Fibroblast of skin of right biceps (primary cell): ENCODE results near the gene ARHGEF12.
A peak's percentile ranks its signal among the peaks of the same experiment; 100 is the strongest.

Source experiments
- DNase-seq: peaks from one replicate; pipeline ENCODE4 v3.0.0-alpha.2; 2013

The ARHGEF12 gene

DNA sequence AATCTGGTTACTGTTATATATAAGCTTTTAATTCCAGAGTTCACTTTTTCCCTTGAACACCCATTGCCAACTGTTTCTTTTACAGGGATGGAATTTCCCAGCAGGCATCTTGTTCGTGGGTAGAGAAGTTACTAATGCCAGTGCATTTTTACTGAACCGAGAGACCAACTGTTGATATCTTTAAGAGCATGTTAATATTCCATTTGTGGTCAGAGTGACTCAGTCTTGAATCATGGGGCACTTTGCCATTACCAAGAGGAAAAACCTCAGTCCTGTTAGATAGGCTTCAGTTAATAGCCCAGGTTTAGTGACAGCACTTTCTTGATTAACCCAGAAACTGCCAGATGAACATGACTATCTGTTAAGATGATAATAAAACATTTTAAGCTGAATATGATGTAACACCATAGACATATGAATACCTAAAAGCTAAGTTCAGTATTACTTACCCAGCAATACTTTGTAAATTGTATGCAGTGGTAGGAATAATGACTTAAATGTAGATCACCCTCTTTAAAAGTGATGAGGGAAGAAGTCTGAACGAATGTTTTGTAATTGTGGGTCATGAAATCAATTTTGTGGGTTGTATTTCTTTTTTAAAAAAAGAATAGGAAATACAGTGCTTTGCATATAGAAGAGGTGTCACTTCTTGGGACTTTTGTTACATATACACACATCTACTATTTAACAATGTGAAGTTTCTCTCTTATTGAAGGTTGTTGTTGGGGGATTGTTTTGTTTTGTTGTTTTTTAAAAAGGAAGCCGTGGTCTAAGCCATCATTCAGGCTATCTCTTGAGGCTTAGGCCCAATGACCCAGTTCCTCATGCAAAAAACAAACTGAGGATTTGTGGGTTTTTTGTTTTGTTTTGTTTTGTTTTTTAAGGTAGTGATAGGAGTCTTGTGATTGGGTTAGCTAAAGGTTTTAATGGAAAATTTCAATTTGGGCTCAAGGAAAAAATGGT, 96.1 kb downstream of the ARHGEF12 start:
- peak; percentile 99 for DNase-seq

DNA sequence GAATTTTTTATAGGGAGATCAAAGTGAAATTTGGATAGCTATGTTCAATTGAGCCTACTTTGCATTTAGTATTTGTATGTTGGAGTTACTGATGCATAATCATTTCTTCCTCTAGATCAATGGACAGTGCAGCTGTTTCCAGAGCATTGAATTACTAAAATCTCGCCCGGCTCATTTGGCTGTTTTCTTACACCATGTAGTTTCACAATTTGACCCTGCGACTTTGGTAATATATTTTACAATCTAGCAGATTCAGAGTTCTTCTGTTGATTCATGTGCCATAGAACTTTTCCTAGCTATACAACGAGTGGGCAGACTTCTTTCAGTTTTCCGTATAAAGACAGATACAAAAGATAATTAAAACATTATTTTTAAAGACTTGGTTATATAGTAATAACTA, 105.4 kb downstream of the ARHGEF12 start:
- DNase-seq: no peak

DNA sequence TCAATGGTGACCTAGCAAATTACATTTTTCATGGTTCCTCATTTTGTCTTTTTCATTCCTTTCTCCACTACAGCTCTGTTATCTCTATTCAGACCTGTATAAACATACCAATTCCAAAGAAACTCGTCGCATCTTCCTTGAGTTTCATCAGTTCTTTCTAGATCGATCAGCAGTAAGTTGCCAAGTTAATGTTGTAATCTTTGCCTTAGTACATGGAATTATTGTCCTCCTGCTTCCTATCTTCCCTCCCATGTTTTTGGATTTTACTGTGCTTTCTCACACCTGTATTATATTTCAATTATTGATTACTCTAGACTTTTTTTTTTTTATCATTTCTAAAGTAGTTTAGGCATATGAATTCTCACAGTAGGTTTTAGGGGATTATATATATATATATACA, 105.8 kb downstream of the ARHGEF12 start:
- no peak for DNase-seq

GRCh38 chr11:120446802-120447201, 110.6 kb downstream of the ARHGEF12 start:
- no peak for DNase-seq

- DNase-seq: no peak
These were observed 112.0 kb downstream of the ARHGEF12 start for GRCh38 chr11:120448240-120448639.

DNA sequence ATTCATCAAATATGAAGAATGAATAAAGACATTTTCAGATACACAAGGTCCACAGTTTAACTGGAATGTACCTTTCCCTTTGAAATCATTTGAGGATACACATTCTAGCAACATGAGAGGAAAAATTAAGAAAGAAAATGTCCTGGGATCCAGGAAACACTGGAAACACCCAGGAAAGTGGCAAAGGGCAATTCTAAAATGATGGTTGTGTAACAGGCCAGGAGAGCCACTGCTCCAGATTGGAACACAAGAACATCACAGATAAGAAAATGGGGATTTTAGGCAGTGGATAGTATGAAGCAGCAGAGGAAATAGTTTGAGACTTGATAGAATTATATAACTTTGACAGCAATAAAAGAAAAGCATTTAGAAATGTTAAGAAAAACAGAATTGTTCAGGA, 119.3 kb downstream of the ARHGEF12 start:
- no peak for DNase-seq

DNA sequence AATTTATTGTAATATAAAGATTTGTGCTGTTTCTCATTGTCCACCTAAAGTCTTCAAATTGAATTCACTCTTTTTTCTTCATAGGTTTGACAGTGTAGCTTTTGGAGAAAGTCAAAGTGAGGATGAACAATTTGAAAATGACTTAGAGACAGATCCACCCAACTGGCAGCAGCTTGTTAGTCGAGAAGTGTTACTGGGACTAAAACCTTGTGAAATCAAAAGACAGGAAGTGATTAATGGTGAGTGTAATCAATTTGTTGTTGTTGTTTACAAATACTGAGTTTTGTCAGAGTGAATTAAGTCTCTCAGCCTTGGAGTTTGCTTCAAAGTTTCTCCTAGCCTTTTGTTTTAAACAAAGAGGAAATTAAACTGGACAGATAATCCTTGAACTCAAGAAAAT, 121.8 kb downstream of the ARHGEF12 start:
- DNase-seq: no peak

GRCh38 chr11:120462825-120463224, 126.6 kb downstream of the ARHGEF12 start:
- no peak for DNase-seq

DNA sequence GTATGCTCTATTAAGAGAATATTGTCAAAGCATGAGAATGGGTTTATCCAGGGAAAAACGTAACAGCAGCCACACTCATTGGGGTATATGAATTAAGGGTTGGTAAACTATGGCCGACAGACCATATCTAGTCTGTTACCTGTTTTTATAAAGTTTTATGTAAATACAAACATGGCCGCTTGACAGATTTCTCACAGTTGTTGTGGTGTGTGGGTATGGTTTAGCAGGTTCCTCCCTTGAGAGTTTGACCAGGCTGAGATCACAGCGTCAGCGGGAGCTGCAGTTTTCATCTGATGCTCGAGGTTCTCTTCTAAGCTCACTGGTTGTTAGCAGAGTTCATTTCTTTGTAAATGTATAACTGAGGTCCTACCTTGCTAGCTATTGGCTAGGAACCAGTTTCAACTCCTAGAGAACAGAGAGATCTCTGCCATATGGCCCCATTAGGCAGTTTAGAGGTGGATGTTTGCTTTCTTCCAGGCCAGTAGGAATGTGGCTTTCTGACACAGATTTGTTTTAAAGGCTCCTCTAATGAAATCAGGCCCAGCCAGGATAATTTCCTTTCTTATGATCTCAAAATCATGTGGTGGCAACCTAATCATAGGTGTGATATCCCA, 129.8 kb downstream of the ARHGEF12 start:
- DNase-seq: no peak

DNA sequence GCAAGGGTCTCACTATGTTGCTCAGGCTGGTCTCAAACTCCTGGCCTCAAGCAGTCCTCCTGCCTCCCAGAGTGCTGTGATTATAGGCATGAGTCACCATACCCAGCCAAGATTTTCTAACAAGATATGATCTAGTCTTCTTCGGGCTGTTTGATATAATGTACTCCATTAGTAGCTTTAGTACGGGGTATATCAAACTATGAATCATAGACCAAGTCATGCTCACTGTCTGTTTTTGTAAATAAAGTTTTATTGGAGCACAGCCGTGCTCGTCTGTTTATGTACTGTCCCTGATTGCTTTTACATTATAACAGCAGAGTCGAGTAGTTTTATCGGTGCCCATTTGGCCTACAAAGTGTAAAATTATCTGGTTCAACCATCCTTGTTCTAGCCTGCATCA, 131.4 kb downstream of the ARHGEF12 start:
- peak; percentile 46 for DNase-seq

- DNase-seq: peak; percentile 88
These were observed 134.9 kb downstream of the ARHGEF12 start for GRCh38 chr11:120471131-120471530.

GRCh38 chr11:120471994-120472393, 135.8 kb downstream of the ARHGEF12 start:
- DNase-seq: no peak

- no peak for DNase-seq
These were observed 137.3 kb downstream of the ARHGEF12 start for GRCh38 chr11:120473503-120473902.

DNA sequence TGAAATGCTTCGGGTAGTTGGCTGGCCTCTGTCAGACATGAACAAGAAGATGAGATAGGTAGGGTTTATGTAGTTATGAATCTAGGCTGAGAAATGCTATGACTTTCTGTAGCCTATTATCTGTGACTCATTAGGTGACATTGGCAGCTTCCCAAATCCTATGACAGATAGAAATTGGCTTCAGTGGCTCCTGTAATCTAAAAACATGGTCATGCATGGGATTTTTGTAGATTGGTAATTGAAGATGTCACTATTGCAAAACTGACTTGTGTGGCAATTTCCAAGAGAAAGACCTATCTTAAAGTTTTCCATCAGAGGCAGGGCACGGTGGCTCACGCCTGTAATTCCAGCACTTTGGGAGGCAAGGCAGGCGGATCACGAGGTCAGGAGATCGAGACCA, 145.9 kb downstream of the ARHGEF12 start:
- DNase-seq: peak; percentile 58

DNA sequence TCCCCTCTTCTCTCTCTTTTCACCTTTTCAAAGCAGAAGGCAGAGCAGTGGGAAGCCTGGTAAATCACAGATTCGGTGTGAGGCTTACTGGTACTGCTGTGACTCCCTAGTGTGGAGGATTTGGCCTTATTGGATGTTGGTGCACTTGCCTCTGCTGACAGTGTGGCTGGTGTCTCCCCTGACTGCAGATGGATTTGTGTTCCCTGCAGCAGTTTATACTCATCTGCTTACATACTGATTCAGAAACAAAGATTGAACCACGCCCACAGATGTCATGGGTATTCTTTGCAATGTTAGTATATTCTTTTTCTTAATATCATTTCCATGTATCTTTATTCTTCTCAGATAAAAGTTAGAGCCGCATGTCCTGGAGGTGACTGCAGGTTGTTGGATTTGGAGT, 148.5 kb downstream of the ARHGEF12 start:
- no peak for DNase-seq

DNA sequence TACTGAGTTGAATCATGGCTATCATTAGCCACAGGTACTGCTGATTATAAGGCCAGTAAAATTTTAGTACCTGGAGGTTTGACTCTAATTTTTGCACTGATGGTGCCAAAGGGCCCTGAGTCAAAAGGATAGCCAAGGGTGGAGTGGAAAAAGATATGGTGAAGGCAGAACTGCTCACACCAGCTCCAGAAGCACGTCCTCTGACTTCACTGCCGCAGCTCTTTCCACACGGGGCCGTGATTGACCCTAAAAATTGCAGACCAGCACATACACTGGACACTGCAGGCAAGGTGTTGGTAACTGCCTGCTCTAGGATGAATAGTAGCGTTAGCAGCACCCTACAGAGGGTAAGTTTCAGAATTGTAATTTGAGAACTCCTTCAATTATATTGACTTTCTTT, 149.9 kb downstream of the ARHGEF12 start:
- DNase-seq: no peak

- DNase-seq: no peak
These were observed 153.6 kb downstream of the ARHGEF12 start for GRCh38 chr11:120489799-120490198.

DNA sequence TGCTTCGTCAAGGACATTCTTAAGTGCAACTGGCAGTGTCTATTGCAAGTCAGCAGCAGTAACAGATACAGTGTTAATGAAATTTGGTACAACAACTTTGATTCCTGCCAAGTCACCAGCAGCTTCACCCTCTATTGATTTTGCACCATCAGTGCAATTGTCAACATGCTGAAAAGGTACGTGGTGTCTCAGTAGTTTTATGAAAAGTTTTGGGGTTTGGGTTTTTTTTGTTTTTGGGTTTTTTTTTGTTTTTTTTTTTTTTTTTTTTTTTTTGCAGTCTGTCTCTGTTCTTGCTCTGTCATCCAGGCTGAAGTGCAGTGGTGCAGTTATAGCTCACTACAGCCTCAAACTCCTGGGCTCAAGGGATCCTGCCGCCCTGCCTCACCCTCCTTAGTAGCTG, 156.3 kb downstream of the ARHGEF12 start:
- DNase-seq: no peak

GRCh38 chr11:120494595-120494994, 158.4 kb downstream of the ARHGEF12 start:
- DNase-seq: no peak

- DNase-seq: no peak
These were observed 162.9 kb downstream of the ARHGEF12 start for GRCh38 chr11:120499088-120499487.

GRCh38 chr11:120499859-120500258, 163.6 kb downstream of the ARHGEF12 start:
- DNase-seq: no peak

- no peak for DNase-seq
These were observed 164.3 kb downstream of the ARHGEF12 start for GRCh38 chr11:120500414-120501071.

DNA sequence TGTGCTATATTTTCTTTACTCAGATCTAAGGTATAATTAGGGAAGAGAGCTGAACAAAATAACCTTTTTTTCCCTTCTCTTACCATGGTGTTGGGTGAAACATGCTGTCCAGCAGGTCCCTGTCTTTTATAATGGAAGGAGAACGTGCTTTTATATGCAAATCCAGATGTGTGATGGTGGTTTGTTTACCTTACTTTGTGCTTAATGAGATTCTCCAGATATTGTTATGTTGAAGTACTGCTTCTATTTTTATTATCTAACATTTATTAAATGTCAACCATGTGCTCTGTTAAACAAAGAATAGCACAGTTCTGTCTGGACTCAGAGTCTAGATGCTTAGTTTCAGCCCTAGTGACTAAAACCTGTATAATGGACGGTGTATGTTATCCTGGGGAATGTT, 165.2 kb downstream of the ARHGEF12 start:
- DNase-seq: no peak
